SJCRH30 (cell line): Measurements from ENCODE around the gene IRF7. TPM values are rescaled to one million over a fixed set of nuclear protein-coding genes. Genes with fewer than 3 reads are reported as not detected.
"Not testable (repeated sequence)": the region's sequence is repeated elsewhere in the genome, so short reads cannot be mapped to it uniquely, and the experiment has no call there.

Experiments used
- DNase-seq, 2 experiments: peaks; one replicate each; pipeline ENCODE4 v3.0.0-alpha.2; 2015 to 2020
- H3K27ac ChIP-seq: fragments of 250-450 bp; sonication (Bioruptor Pico); 2 replicates; pipeline ENCODE4 v1.5.1; 2020; ENCODE audit warnings: mild to moderate bottlenecking, moderate library complexity
- H3K27me3 ChIP-seq: fragments of 250-450 bp; sonication (Bioruptor Pico); 2 replicates; pipeline ENCODE4 v1.5.1; 2020; ENCODE audit warnings: mild to moderate bottlenecking, moderate library complexity
- H3K36me3 ChIP-seq: fragments of 250-450 bp; sonication (Bioruptor Pico); 2 replicates; pipeline ENCODE4 v1.5.1; 2020; ENCODE audit warnings: mild to moderate bottlenecking, moderate library complexity
- H3K4me1 ChIP-seq: fragments of 250-450 bp; sonication (Bioruptor Pico); 2 replicates; pipeline ENCODE4 v1.5.1; 2020; ENCODE audit warnings: mild to moderate bottlenecking, moderate library complexity
- H3K4me3 ChIP-seq: fragments of 250-450 bp; sonication (Bioruptor Pico); 2 replicates; pipeline ENCODE4 v1.5.1; 2020; ENCODE audit warnings: mild to moderate bottlenecking, moderate library complexity
- H3K9me3 ChIP-seq: fragments of 250-450 bp; sonication (Bioruptor Pico); replicated peaks from 2 replicates; pipeline ENCODE4 v1.5.1; 2020; ENCODE audit warnings: mild to moderate bottlenecking, moderate library complexity
- total RNA-seq: library from RNA; depleted of rRNA; stranded (reverse); fragments of >200 nt; shearing (Covaris generic); gene quantifications from 2 replicates; pipeline ENCODE4 v1.2.3, GENCODE V29; 2014

IRF7 gene
- total RNA-seq, 1 experiment from 2014 or later, result 5.8 TPM

DNA sequence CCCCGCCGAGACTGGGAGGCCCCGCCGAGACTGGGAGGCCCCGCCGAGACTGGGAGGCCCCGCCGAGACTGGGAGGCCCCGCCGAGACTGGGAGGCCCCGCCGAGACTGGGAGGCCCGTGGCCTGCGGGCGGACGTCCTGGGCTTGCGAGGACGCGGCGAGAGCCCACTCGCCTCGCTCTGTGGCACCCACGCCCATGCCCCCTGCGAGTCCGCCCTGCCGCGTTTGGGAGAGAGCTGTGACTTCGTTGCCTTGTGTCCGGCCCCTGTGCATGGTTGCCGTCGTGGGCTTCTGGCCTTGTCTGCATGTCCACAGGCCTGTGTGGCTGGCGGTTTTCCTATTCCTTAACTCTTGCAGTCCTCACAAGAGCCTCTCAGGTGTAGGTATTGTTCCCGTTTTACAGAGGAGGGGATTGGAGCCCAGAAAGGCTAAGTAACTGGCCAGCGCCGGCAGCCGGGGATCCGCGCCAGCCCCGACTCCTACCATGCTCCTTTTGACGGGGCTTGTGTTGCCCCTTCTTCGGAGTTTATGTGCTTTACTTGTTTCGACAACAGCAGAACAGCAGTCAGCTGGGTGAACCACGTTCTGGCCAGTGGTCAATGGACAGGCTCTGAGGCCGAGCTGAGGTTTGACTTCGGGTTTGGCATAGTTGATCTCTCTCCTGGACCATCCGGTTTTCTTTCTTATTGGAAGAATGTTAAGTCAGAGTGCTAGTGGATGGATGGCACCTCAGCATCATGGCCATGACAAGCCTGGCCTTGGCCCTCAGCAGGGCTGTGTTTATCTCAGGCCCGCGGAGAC, 38.7 kb downstream of the IRF7 start:
- H3K27me3 ChIP-seq, result peaks cover 11% of the 10 kb centered on the region
- H3K36me3 ChIP-seq, result peaks cover 12% of the 10 kb centered on the region
- peak overlapping the region; percentile 78 for H3K4me3 ChIP-seq
- H3K27ac ChIP-seq, result peak overlapping the region; percentile 44; the same call in 1 of the 2 replicates
- H3K9me3 ChIP-seq, result no peaks in the 10 kb centered on the region
- DNase-seq, result no peak
- peaks cover 12% of the 10 kb centered on the region for H3K4me1 ChIP-seq

DNA sequence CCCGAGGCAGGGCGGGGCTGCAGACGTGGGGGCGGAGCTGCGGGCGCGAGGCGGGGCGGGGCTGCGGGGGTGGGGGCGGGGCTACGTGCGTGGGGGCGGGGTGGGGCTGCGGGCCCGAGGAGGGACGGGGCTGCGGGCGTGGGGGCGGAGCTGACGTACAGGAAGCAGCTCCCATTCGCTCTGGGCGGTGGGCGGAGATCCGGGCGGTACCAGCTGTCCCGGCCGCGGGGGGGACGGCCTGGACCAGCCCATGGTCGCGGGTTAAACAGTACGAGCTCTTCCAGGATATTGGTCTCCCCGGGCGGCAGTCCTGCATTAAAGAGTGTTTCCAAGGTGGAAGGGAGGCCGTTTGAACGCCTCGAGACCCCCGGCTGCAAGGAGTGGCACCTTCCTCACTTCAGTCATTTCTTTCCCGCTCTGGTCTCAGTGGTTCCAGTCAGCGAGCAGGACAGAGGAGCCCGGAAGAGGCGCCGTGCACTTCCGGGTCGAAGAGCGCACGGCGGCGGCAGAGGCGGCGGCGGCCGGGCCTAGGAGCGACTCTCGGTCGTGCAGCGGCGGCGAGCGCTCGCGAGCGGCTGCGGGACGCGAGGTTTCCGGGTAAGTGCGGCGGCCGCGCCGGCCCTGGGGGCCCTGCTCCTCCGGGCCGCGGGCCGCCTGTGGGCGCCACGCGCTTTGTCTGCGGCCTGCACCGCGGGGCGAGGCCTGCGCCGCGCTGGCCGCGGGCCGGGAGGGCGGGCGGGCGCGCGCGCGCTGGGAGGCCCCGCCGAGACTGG, 39.6 kb downstream of the IRF7 start, which contains the start of gene PHRF1:
Gene PHRF1 (plus strand): TSS at position 475 of the 773 bp plus-strand sequence. CDS start 5,043 bp downstream, outside the sequence.
- peaks cover 11% of the 10 kb centered on the region for H3K27me3 ChIP-seq

DNA sequence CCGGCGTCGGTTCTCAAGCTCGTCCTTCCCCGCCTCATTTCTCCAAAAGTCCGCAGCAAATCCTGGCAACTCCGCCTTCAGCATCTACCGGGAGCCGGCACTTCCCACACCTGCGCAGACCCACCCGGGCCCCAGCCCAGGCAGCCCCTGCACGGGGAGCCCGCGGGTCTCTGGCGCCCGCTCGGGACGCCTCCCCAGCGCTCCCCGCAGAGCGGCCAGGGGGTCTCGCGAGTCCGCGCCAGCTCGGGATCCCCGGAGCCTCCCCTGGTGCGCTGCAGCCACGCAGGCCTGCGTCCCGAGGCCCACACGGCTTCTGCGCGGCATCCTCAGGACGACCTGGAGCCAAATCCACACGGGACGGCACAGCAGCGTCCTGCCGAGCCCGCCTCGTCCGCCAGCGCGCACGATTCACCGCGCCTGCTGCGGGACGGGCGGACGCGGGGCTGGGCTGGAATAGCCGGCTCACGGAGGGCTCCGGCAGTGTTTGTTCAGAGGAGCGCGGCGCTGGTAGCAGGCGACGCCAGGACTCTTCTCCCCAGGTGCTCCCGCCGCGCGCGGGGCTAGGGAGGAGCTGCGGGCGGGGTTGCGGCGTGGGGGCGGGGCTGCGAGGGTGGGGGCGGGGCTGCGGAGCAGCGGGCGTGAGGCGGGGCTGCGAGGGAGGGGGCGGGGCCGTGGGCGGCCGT, 40.3 kb downstream of the IRF7 start:
- H3K36me3 ChIP-seq, result peaks cover 4% of the 10 kb centered on the region
- peaks cover 12% of the 10 kb centered on the region for H3K4me1 ChIP-seq
- H3K4me3 ChIP-seq, result peak overlapping the region; percentile 70
- peaks cover 11% of the 10 kb centered on the region for H3K27me3 ChIP-seq
- H3K27ac ChIP-seq, result no peak overlapping the region
- no peak for DNase-seq
- H3K9me3 ChIP-seq, result no peaks in the 10 kb centered on the region

More for the DNA sequence above, 39.6 kb downstream of the IRF7 start, which contains the start of gene PHRF1:
- peak within 1 kb of the TSS; percentile 99 for H3K27ac ChIP-seq
- H3K4me1 ChIP-seq, result peaks cover 12% of the 10 kb centered on the region
- peak within 1 kb of the TSS; percentile 78 for H3K4me3 ChIP-seq
- H3K9me3 ChIP-seq, result no peaks in the 10 kb centered on the region
- DNase-seq, result peak; percentile 95 to 96
- H3K36me3 ChIP-seq, result peaks cover 4% of the 10 kb centered on the region

DNA sequence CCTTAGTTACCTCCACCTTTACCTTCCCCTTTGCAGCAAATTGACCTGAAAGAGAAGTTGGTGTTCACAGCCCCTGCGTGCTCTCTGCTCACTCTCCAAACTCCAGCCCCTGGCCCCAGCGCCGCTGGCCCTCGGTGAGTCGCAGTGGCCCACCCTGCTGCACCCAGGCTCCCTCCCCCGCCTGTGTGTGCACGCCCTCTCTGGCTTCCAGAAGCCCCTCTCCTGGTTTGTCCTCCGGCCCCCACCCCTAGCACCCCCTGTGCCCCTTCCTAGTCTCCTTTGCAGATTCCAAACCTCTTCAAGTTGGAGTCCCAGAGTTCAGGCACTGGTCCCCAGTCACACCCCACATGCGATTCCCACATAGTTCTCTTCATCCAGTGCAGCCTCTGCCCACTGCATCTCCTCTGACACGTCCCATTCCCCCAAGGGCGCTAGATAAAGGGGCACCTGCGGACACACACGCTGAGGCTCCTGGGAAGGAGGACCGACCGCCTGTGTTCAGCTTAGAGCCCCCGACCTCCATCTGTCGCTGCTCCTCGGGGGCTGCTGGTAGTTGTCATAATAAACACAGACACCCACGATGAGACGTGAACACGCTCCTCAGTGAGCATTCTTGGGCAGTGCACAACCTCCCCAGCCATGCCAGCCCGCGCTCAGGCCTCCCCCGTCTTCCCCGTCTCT, 41.0 kb downstream of the IRF7 start:
- Histone ChIP-seq H3K4me3 (peak overlapping the region; percentile 70), H3K36me3 (peaks cover 4% of the 10 kb centered on the region), H3K27me3 (peaks cover 16% of the 10 kb centered on the region), H3K4me1 (peaks cover 12% of the 10 kb centered on the region), H3K27ac (no peak overlapping the region), H3K9me3 (no peaks in the 10 kb centered on the region)
- no peak for DNase-seq

DNA sequence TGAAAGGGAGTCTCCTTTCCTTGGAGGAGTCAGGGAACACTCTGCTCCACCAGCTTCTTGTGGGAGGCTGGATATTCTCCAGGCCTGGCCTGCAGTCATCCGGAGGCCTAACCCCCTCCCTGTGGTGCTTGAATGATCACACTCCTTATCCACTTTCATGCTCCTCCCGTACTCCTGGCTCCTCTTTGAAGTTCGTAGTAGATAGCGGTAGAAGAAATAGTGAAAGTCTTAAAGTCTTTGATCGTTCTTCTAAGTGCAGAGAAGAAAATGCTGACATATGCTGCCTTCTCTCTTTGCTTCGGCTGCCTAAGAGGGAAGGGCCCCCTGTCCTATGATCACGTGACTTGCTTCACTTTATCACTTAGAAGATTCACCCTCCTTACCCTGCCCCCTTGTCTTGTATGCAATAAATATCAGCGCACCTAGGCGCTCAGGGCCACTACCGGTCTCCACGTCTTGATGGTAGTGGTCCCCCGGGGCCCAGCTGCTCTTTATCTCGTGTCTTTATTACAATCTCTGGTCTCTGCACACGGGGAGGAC, 41.6 kb downstream of the IRF7 start:
- peaks cover 19% of the 10 kb centered on the region for H3K27me3 ChIP-seq
- peaks cover 17% of the 10 kb centered on the region for H3K4me1 ChIP-seq
- not testable (repeated sequence) for H3K4me3 ChIP-seq, H3K27ac ChIP-seq, H3K36me3 ChIP-seq, H3K9me3 ChIP-seq, DNase-seq

DNA sequence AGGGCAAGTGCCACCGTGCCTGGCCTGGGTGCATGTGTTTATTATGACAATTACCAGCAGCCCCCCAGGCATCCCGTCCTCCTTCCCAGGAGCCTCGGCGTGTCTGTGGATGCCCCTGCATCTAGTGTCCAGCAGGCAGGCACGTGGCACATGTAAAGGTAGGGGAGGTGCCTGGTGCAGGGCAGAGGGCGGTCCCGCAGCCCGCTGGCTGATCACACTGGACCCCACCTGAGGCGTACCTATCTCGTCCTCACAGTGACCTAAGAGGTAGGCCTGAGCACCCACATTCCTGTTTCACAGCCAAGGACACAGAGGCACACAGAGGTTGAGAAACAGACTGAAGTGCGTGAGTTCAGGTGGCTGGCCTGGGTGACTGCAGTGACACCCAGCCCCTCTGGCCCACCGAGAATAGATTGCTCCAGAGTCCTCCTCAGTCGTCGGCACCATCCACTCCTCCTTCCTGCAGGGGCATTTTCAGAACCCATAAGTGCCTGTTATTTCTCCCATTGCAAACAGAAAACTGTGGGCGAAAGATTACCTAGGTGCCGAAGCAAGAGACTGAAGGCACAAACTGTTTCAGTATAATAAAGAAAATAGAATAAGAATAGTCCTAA, 42.5 kb downstream of the IRF7 start:
- H3K27ac ChIP-seq, result no peak overlapping the region
- no peak for DNase-seq
- peaks cover 19% of the 10 kb centered on the region for H3K27me3 ChIP-seq
- H3K36me3 ChIP-seq, result peaks cover 1% of the 10 kb centered on the region
- no peak overlapping the region for H3K4me3 ChIP-seq
- H3K4me1 ChIP-seq, result peaks cover 17% of the 10 kb centered on the region
- no peaks in the 10 kb centered on the region for H3K9me3 ChIP-seq

DNA sequence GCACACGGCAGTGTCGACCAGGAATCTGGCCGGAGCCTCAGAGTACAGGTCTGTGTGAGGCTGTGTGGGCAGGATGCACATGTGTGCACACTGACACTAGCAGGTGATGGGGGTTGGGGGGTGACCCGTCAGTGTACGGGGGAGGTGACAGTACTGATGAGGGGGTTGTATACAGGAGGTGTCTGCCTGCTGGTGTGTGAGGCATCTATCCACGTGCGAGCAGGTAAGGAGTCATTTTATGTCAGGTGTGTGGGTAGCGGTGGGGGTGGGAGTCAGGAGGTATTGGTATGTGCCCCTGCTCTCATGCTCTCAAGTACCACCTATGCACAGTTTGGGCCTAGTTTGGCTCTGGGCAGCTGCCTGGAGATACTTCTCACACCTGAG, 44.0 kb downstream of the IRF7 start:
- no peaks in the 10 kb centered on the region for H3K36me3 ChIP-seq
- peaks cover 19% of the 10 kb centered on the region for H3K27me3 ChIP-seq
- no peaks in the 10 kb centered on the region for H3K9me3 ChIP-seq
- DNase-seq, result no peak
- H3K4me1 ChIP-seq, result peaks cover 12% of the 10 kb centered on the region
- no peak overlapping the region for H3K27ac ChIP-seq
- no peak overlapping the region for H3K4me3 ChIP-seq

DNA sequence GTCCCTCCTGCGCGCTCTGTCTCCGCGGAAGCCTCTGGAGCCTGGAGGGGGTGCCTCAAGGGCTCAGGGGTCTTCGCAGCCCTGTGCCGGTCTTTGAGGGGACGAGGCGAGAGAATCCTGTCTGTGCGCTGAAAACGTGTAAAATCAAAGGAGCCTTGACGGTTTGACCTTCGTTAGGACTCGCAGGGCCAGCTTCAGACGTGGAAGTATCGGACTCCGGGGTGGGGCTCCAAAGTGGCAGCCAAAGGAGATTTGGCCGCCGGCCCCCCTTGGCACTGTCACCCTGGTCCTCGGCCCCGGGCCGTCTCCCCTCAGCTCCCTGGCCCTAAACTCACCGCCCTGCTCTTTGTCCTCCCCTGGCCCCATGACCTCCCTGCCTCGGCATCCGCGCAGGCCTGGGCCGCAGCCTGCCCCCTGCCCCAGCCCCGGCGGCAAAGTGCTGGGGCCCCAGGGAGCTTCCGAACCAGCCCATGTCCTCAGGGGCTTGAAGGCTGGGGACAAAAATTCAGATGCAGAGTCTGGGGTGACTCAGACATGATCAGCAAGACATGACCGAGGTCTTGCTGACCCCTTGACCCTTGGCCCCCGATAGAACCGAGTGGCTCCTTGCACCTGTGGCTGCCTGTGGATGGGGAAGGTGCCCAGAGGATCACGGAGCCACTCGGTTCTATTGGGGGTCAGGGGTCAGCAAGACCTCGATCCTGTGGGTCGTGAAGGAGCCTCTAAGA, 46.4 kb downstream of the IRF7 start:
- no peak for DNase-seq
- H3K36me3 ChIP-seq, result no peaks in the 10 kb centered on the region
- H3K4me3 ChIP-seq, result peak overlapping the region; percentile 57
- H3K9me3 ChIP-seq, result no peaks in the 10 kb centered on the region
- peaks cover 10% of the 10 kb centered on the region for H3K27me3 ChIP-seq
- no peak overlapping the region for H3K27ac ChIP-seq
- H3K4me1 ChIP-seq, result peaks cover 7% of the 10 kb centered on the region

DNA sequence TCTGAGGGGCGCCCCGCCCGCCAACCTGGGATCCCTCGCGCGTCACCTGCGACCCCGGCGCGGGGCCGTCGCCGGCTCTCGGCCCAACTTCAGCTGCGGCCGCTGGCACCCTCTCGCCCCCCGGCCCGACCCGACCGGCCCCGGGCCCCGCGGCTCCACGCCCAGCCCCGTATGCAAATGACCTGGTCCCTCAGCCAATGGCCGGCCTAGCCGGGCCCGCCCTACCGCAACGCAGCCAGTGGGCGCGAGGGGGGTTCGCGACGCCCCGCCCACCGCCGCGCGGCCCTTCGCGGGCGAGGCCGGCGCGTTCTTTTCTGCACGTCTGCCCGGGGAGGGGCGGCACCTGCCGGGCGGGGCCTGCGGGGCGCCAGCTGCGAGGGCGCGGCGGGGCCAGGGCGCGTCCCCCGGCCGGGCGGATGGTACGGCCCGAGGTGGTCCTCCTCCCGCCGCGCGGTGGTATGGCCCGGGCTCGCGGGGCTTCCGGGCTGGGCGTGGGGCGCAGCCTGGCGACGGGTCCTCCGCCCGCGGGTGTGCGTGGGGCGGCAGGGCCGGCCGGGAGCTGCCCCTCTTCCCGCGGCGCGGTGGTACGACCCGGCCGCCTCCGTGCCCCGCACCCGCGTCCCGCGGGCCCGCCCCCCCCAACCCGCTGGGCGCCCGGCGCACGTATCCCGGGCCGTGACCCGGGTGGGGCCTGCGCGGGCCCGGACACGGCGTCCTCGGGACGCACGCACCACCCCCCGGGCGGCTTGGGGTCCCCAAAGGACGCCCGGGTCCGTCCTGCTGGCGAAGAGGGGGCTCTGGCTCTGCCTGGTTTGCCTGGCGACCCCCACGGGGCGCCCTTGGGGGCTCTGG, 47.2 kb downstream of the IRF7 start:
- peaks cover 8% of the 10 kb centered on the region; the same call in 1 of the 2 replicates for H3K27me3 ChIP-seq
- no peaks in the 10 kb centered on the region for H3K36me3 ChIP-seq
- peaks cover 7% of the 10 kb centered on the region for H3K4me1 ChIP-seq
- DNase-seq, result peak; percentile 95 to 96
- H3K27ac ChIP-seq, result no peak overlapping the region
- H3K9me3 ChIP-seq, result no peaks in the 10 kb centered on the region
- H3K4me3 ChIP-seq, result peak overlapping the region; percentile 57

DNA sequence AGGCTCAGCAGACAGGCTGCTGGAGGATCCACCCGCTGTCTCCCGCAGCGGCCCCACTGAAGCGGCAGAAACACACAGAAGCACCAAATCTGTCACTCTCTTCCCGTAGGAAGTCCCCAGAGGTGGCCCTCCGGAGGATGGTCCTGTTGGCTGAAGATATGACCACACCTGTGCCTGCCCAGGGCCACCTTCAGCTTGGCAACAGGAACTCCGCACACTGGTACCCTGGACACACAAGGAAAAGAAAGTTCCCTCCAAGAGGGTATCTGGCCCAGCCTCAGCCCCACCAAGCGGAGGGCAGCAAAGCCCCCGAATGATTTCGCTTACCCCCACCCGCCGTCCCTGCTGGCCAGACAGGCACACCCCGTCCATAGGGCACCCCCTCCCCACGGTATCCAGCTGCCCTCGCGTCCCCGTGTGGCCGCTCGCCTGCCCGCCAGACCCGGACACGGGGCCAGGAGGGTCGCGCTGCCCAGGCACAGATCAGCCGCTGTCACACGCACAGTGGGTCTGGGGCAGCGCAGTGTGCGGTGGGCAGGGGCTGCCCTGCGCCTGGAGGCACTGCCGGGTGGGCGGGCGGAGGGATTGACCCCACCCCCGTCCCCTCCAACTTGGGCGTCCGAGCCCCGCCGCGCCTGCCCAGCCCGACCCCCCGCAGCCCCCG, 48.0 kb downstream of the IRF7 start:
- DNase-seq, result peak in 1 of 2 experiments; percentile 44
- H3K27ac ChIP-seq, result no peak overlapping the region
- no peaks in the 10 kb centered on the region for H3K36me3 ChIP-seq
- peaks cover 8% of the 10 kb centered on the region; the same call in 1 of the 2 replicates for H3K27me3 ChIP-seq
- H3K9me3 ChIP-seq, result no peaks in the 10 kb centered on the region
- peaks cover 7% of the 10 kb centered on the region for H3K4me1 ChIP-seq
- H3K4me3 ChIP-seq, result peak overlapping the region; percentile 57

DNA sequence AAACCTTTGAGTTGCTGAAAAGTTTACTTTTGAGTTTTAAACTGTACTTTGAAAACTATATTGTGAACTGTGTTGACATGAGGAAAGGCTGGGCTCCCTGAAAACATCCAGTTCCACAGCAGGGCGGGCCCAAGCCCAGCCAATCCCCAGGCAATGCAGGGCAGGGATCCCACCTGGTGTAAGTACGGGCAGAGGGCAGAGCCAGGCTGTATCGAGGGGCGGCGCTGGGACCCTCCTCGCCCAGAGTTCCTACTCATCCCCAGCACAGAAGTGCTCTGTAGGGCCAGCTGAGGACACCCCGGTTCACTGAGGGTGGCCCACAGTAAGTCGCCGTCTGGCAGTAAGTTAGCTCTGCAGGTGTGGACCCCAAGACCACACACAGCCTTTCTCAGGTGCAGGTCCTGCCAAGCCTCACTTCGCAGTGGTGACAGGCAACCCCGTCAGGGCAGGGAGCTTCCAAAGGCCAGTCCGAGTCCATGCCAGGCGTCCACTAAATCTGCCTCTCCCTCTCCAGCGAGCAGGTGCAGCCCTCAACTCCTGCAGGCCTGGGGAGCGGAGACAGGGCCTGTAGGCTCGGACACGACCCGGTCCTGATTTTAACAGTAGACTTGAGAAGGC, 48.6 kb downstream of the IRF7 start:
- H3K4me3 ChIP-seq, result no peak overlapping the region
- H3K36me3 ChIP-seq, result no peaks in the 10 kb centered on the region
- DNase-seq, result no peak
- peaks cover 7% of the 10 kb centered on the region for H3K4me1 ChIP-seq
- H3K9me3 ChIP-seq, result no peaks in the 10 kb centered on the region
- peaks cover 8% of the 10 kb centered on the region; the same call in 1 of the 2 replicates for H3K27me3 ChIP-seq
- no peak overlapping the region for H3K27ac ChIP-seq
